Occipital lobe (tissue), 2 donors: Measurements from ENCODE around the gene IRS2. TPM values are rescaled to one million over a fixed set of nuclear protein-coding genes. Genes with fewer than 3 reads are reported as not detected.

Experiments
- DNase-seq: peaks from one replicate; lab custom pipeline; 2025; lab: John Stamatoyannopoulos, UW
- total RNA-seq: library from RNA; depleted of rRNA; stranded (reverse); fragments of >200 nt; gene quantifications from one replicate; pipeline ENCODE4 v1.2.3, GENCODE V29; 2014

Gene IRS2
- total RNA-seq, 1 donor from 2014 or later = 12.8 TPM

DNA sequence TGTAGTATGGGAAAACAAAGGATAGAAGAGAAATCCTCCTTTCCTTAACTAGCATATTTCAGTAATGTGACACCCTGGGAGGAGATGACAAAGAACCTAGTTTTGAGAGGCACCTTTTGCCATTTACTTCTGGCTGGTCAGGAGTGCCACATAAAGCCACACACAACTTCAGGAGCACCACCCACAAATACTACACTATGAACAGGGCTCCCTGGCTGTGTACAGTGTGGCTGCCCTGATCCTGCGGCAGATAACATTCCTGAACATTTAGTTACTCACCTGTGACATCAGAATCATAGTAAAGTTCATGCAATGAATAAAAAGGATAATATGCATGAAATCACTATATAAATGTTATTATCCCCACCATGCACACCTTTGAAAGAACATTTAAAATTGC, 17.4 kb upstream of the IRS2 start:
- no peak for DNase-seq

DNA sequence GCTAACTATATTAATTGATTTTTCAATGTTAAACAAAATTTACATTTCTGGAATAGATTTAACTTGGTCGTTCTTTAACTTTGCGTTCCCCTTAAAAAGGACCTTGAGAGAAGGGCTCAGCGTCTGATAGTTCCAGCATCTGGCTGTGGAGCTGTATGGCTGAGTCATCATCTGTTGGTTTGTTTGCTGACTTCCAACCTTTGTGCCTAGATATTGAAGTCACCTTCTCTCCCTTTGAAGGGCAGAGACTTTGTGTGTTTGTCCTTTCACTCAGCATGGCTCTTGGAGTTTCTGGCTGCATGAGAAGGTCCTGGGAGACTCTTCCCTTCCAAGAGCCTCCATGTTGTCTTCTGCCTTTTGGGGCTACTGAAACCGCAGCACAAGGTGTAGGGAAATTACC, 16.6 kb upstream of the IRS2 start:
- DNase-seq = no peak

DNA sequence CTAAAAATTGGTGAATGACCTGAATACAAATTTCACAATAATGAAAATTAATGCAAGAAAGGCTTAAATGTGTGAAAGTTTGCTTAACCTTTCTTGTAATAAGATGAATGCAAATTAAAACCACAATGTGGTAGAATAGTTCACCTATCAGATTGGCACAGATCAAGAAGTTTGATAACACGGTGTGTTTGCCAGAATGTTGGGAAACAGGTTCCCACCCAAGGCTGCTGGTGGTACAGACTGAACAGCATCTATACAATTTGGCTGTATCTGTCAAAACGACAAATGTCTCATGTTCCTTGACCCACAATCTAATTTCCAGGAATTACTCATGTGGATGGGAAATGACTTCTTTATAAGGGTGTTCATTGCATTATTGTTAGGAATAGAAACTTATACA, 8.6 kb upstream of the IRS2 start:
- DNase-seq = no peak

GRCh38 chr13:109794095-109794494, 7.7 kb upstream of the IRS2 start:
- no peak for DNase-seq

DNA sequence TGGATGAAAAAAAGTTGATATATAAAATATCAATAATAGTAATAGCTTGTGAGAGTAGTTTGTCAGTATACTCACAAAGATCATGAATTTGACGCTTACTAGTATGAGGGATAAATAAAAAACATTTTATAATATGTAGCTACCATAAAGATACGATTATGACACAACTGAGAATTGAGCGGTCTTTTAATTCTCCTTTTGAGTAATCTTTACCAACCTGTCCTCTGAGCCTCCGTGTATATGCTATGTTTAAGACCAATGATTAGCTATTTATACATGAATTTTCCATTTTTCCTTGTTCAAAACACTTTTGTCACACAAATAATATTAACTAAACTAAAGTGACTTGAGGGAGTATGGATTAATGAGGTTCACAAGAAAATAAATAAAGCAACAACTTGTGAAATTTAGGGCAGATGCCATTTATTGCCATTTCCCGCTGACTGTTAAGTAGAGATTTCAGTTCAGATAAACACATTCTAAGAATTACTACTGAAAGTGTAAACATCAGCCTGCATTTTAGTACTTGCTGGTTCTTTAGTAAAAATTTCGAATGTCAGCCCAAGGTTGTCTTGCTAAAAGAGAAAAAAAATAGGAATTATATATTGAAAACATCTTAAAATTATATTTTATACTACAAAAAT, 6.2 kb upstream of the IRS2 start:
- no peak for DNase-seq

- no peak for DNase-seq
Measured at GRCh38 chr13:109790942-109791605, 4.7 kb upstream of the IRS2 start.

GRCh38 chr13:109790086-109790485, 3.7 kb upstream of the IRS2 start:
- no peak for DNase-seq

- DNase-seq = no peak
Measured at GRCh38 chr13:109789262-109789661, 2.9 kb upstream of the IRS2 start.

- no peak for DNase-seq
Measured at GRCh38 chr13:109788372-109789111, 2.2 kb upstream of the IRS2 start.

- DNase-seq = peak; percentile 29
Measured at GRCh38 chr13:109787135-109787954, 962 bp upstream of the IRS2 start.

GRCh38 chr13:109785892-109786450, 412 bp downstream of the IRS2 start:
- no peak for DNase-seq

GRCh38 chr13:109785141-109785891, 1.1 kb downstream of the IRS2 start:
- DNase-seq = peak; percentile 28

DNA sequence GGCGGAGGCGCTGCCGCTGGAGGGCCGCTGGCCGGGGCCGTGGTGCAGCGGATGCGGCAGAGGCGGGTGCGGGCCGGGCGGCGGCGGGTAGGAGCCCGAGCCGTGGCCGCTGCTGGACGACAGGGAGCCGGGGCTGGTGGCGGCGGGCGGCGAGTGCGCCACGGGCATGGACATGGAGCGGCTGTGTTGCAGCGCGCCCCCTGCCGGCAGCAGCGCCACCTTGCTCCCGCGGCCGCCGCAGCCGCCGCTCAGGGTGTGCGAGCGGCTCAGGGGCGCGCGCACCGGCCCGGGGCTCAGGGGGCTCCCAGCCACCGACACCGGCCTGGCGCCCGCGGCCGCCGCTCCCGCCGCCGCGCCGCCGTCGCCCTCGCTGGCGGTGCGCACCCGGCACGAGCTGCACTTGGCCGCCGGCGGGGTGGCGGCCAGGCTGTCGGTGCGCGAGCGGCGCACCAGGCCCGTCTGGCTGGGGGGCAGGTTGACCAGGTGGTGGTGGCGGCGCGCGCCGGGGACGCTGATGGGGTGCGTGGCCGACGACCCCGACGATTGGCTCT, 1.7 kb downstream of the IRS2 start:
- peak; percentile 58 for DNase-seq

DNA sequence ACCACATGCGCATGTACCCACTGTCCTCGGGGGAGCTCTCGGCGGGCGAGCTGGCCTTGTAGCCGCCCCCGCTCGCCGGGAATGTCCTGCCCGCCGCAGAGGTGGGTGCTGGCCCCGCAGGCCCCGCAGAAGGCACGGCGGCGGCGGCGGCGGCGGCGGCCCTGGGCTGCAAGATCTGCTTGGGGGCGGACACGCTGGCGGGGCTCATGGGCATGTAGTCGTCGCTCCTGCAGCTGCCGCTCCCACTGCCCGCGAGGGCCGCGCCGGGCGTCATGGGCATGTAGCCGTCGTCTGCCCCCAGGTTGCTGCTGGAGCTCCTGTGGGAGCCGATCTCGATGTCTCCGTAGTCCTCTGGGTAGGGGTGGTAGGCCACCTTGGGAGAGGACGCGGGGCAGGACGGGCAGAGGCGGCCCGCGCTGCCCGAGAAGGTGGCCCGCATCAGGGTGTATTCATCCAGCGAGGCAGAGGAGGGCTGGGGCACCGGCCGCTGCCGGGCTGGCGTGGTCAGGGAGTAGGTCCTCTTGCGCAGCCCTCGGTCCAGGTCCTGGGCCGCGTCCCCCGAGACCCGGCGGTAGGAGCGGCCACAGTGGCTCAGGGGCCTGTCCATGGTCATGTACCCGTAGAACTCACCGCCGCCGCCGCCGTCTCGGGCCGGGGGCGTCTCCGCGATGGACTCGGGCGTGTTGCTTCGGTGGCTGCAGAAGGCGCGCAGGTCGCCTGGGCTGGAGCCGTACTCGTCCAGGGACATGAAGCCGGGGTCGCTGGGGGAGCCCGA, 2.4 kb downstream of the IRS2 start:
- no peak for DNase-seq

DNA sequence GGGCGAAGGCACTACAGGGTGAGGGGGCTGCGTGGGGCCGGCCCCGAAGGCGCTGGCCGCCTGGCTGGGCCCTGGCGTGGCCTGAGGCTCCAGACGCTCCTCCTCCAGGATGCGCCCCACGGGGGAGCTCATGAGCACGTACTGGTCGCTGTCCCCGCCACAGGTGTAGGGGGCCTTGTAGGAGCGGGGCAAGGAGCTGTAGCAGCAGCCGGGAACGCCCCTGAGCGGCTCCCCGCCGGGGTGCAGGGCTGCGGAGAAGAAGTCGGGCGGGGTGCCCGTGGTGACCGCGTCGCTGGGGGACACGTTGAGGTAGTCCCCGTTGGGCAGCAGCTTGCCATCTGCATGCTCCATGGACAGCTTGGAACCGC, 3.0 kb downstream of the IRS2 start:
- DNase-seq = no peak

GRCh38 chr13:109782823-109783431, 3.5 kb downstream of the IRS2 start:
- DNase-seq = no peak

DNA sequence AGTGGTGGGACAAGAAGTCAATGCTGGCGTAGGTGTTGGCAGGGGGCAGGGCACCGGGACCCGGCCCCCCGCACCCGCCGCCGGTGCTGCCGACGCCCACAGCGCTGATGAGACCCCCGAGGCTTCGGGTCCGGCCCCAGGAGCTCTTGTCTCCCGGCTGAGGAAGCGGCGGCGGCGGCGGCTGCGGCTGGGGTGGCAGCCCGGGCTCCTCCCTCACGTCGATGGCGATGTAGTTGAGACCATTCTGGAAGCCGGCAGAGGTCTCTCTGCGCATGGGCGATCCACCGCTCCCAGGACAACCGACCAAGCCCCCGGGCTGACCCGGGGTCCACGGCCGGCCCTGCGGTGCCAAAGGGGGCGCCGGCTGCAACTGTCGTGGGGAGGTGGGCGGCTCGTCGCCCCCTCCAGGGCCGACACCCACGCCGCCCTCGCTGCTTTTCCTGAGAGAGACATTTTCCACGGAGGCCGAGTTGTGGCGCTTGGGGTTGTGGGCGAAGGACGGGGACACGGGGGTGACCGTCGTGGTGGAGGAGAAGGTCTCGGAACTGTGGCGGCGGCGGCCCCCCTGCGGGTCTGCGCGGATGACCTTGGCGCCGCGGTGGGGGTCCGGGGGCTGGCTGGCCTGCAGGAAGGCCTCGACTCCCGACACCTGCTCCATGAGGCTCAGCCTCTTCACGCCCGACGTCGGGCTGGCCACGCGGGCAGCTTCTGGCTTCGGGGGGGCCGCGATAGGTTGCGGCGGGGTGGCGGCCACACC, 4.1 kb downstream of the IRS2 start:
- DNase-seq = no peak

GRCh38 chr13:109781384-109782065, 4.9 kb downstream of the IRS2 start:
- no peak for DNase-seq
